Stimulated activated CD4-positive, alpha-beta T cell treated with anti-CD3 and anti-CD28 coated beads, Interleukin-12 subunit alpha, Interleukin-12 subunit beta, amount 100 ng/mL, for 24 hours (primary cell): ENCODE results near the gene MDFIC2.

Experiments
- DNase-seq, 2 experiments: peaks; one replicate each; pipeline ENCODE4 v3.0.0-alpha.2; 2020; ENCODE audit warnings: low read depth in 2 of 2

Gene MDFIC2

GRCh38 chr3:70180664-70181063, 131.8 kb downstream of the MDFIC2 start:
- no peak for DNase-seq

DNA sequence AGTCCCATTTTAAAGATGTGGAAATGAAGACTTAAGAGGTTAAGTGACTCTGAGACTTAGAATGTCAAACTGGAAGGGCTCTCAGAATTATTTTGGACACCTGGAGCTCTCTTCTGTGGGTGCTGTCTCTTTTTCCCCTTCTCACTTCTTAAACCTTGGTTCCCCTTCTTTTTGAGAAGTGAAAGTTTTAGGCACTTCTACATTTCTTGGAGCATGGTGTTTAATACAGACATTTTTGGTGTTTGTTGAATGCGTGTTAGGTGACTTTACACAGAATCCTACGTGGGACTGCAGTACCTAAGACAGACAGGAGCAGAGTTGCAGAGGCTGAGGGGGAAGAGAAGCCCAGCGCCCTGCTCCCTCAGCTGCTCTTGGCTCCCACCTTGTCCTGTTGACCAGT, 133.3 kb downstream of the MDFIC2 start:
- DNase-seq, result no peak

GRCh38 chr3:70177881-70178645, 134.4 kb downstream of the MDFIC2 start:
- DNase-seq, result no peak

DNA sequence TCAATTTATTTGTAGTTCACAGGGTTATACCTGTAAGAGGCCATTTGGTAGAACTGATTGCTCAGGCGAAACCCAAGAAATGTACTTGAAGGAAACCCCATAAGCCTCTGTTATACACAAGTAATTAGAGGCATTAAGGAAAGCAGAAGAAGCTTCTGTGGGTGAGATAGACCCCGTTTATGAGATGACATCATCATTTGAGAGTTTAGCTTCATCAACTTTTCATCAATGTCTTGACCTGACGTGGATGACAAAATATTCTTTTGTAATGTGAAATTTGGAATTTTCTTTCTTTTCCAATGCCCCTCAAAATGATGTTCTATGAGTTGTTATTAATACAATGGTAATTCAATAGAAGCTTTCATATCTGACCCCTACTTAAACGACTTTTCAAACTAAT, 136.2 kb downstream of the MDFIC2 start:
- DNase-seq, result no peak

- no peak for DNase-seq
Measured at GRCh38 chr3:70156808-70157207, 155.6 kb downstream of the MDFIC2 start.

DNA sequence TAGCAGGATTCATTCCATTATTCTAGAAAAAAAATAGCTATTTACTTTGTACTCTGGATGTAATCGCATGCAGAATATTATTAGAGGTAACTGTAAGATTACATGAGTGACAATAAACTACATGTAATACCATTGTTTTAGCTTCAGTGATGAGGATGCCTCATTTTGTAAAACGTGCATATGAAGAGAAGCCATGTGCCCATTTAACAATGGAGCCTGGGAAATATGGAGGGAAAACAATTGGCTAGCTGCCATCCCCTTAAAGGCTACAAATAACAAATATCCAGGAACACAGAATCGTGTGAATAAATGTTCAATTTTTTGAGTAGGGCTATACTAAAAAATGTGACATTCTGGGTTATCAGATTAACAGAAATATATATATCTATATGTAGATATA, 161.8 kb downstream of the MDFIC2 start:
- DNase-seq, result no peak

DNA sequence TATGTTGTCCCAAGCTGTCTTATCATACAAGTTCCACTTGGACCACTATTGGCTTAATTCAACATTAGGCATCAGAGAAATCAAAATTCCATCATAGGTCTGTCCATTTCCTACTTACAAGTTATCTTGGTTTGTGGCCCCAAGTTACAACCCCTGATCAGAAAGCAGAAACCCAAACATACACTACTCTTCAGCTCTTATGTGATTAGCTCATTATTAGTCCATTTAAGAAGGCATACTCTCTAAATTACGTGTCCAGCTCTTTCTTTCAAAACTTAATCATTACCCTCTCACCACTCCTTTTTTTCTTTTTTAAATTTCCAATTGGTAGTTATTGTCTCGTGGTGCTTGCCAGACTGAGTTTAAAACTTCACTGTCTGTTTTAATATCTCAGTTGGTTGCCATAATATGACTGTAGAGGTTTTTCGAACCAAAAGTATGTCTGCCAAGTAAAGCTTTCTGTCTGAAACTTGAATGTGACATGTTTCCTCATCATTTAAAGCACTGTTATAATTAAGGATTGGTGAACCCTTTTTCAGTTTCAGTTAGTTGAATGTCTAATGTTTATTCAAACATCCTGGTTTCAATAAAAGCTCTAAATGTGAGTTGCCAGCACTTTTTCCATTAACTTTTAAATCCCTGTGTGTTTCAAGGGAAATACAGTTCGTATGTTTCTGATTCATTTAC, 162.6 kb downstream of the MDFIC2 start:
- no peak for DNase-seq
